ENCODE data around the gene ENTR1. TPM values are rescaled to one million over a fixed set of nuclear protein-coding genes. Genes with fewer than 3 reads are reported as not detected.

ENTR1 gene, protein sequence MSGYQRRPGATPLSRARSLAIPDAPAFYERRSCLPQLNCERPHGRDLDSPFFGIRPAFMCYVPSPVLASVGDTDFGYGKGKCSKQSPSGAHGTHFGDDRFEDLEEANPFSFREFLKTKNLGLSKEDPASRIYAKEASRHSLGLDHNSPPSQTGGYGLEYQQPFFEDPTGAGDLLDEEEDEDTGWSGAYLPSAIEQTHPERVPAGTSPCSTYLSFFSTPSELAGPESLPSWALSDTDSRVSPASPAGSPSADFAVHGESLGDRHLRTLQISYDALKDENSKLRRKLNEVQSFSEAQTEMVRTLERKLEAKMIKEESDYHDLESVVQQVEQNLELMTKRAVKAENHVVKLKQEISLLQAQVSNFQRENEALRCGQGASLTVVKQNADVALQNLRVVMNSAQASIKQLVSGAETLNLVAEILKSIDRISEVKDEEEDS
- total RNA-seq = 10 to 100 TPM; 76.4 to 77.3 TPM

DNA sequence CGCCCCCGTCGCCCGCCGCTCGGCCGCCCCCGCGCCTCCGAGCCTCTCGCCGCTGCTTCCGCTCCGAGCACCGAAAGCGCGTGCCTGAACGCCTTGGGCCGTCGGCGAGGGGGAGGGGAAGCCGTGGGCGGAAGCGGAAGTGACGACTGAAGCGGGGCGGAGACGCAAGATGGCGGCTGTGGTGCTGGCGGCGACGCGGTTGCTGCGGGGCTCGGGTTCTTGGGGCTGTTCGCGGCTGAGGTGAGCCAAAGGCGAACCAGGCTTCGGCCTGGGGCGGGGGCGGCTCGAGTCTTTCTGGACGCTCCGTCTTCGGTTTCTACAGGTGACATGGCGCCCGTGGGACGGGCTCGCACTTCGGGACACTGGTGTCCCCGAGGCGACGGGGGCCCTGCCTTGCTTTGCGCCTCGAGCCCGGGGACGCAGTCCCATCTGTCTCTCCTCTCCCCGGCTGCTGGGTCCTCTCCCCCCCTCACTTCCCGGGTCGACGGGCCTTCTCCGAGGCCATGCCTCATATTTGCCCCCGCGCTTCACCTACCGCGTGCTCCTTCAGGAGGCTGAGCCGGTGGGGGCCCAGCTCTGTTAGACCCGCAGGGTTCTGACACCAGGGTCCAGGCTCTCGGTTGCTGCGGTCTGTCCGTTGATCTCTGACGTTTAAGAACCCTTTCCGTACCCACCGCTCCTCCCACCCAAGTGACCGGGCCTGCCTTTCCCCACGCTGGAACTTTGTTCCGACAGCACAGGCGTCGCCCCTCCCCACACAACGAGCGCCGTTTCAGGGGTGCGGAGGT, at the start of gene ENTR1, which contains the start of gene PMPCA:
Gene ENTR1, minus strand, starts transcription at position 115 of the 788 bp plus-strand sequence. CDS start 217 bp downstream, outside the sequence.
Gene PMPCA, plus strand, starts transcription at position 159 of the 788 bp plus-strand sequence. Its CDS starts 11 bp downstream, at position 170.

DNA sequence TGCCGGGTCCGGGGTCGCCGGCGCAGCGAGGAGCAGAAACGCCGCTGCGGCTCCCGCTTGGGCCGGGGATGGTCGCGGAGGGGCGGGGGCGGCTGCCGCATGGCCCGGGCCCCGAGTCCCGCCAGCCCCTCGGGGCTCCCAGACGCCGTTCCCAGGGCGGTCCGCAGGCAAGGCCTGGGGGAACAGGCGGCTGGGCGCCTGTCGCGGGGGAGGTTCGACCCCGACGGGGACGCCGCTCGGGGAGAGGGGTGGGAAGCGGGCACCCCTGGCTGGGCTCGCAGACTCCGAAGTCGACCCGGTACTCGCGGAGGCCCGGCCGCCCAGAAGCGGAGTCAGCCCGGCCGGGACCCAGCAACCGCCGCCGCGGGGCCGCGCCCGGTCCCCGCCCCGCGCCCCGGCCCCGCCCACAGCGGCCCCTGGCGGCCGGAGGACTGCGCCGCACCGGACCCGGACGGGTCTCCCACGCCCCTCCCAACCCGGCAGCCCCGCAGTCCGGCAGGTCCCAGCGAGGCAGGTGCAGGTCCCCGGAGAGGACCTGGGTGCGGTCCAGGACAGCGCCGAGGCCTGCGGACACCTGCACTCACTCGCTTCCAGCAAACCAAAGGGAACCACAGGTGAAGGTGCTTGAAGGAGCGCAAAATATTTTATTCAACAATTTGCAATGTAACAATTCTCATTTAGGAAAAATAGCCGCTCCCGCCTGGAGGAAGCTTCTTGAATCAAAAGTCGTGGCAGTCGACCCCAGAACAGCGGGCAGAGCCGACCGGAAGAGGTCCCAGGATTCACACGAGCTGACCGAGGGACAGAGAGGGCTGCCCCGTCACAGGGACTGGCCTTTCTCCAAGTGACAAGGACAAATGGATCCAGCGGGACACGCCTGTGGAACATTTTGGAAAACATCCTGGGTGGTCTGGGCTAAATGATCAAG, 29.3 kb upstream of the ENTR1 start, which contains the start of gene INPP5E:
Gene INPP5E, minus strand, starts transcription at position 365 of the 928 bp plus-strand sequence. CDS start 426 bp downstream, outside the sequence.

DNA sequence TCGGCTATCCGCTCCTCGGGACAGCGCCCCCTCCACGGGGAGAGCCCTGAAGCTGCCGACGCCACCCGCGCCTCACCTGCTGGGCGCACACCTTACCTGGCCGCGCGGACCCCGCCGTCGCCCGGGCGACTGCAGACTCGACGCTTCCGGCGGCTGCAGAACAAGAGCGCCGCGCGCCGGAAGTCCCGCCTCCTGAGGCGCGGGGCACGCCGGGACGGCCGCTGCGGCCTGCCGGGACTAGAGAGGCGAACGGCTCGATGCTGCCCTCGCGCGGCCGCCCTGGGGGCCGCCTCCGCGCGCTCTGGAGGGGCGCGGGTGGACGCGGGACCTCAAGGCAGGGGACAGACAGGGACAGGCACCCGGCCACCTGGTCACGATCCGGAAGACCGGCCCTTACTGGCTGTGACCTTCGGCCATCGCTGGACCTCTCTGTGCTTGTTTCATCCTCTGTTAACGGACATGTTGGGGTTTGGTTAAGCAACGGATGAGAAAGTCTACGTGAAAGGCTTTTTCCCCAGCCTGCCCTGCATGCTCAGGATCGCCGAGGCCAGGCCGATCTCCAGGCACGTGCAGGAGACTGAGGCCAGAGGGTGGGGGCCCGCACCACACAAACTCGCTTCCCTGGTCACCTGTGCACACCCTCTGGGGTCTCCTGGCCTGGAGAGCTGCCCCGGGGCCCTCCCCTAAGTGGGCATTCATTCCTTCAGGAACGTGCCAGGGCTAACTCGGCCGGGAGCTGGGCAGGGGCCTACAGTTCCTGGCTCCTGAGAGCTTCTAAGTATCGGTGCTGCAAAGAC, 10.2 kb downstream of the ENTR1 start, which contains the start of gene SNAPC4:
Gene SNAPC4, minus strand, starts transcription at position 133 of the 797 bp plus-strand sequence. CDS start 1,742 bp downstream, outside the sequence.

DNA sequence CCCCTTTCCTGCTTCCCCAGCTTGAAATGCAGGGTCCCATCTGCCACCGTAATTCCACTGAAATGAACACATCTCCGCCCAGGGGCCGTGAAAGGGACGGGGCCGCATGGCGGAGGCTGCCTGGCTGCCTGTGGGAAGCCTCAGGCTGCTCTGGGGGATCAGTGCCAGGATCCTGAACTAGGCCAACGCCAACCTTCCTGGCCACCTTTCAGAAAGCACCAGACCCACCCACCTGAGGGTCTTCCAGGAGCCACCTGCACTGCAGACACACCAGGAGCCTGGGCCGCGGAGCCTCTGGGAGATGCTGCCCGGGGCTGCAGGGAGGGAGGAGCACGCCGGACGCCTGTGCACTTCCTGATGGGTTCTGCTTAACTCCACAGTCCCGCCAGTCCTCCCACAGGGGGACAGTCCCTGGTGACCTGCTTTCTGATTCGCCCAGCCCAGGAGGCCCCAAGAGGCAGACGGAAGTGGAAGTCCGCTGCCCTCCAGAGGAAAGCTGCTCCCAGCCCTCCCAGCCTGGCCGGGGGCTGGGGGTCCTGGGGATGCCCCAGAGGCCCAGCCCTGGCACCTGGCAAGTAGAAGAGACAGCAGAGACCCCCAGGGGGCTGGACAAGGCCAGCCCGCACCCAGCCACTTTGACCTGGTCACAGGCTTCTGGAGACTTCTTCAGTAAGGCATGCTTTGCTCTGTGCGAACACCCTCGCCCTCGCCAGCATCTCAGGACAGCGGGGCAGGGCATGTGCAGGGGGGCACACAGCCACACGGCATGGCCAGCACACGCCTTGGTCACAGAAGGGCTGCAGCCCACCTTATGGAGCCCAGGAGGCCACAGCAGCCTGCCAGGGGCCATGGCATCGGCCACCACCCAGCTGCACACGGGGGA, 36.9 kb downstream of the ENTR1 start, which contains the start of gene CARD9:
Gene CARD9, minus strand, starts transcription at position 370 of the 883 bp plus-strand sequence. CDS start 1,591 bp downstream, outside the sequence.

DNA sequence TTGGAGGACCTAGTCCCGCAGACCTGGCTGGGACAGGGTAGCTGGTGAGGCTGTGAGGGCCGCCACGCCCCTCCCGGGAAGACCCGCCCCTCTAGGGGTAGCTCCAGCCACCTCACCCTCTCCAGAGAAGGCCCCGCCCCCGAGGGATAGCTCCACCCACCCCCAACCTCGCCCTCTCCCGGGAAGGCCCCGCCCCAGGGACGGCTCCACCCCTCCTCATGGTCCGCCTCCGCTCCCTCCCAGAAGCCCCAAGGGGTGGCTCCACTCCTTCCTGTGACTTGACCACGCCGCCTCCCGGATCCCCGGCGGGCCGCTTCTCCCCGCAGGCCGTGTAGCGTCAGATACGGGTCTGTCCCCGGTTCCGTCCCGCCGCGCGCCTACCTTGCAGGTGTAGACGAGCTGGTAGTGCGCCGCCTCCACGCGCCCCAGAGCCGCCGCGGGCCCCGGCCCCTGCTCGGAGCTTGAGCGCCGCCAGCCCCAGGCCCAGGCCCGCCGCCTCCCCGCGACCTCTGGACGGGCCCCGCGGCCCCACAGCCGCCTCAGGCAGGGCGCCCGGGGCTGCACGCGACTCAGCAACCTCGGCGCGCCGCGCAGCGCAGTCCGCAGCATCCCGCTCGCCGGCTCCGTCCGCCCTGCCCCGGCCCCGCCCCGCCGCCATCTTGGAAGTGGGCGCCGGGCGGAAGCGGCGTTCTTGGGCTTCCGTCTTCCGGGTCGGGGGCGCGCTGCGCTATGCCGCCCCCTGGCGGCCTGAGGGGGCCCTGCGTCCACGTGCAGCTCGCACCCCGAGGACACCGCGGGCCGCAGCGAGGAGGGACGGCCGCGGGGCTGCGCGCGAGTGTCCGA, 47.1 kb downstream of the ENTR1 start, which contains the start of gene DNLZ:
Gene DNLZ, minus strand, starts transcription at position 639 of the 843 bp plus-strand sequence. Its CDS starts 30 bp downstream, at position 609.

Other genes starting within 250 kb of the ENTR1 start
- not detected for gene LHX3, start 205.5 kb downstream of the ENTR1 start, total RNA-seq
- gene QSOX2, start 164.8 kb downstream of the ENTR1 start, total RNA-seq = 10 to 100 TPM; 11.3 to 12.5 TPM
- gene CCDC187, start 106.5 kb downstream of the ENTR1 start, total RNA-seq = under 1 TPM in 1 of 2 experiments, not detected in 1; 0.08 TPM
- gene GPSM1, start 83.1 kb downstream of the ENTR1 start, total RNA-seq = 1 to 10 TPM; 7.0 to 7.3 TPM
- gene DNLZ, start 46.9 kb downstream of the ENTR1 start, total RNA-seq = 10 to 100 TPM; 16.8 TPM
- gene CARD9, start 36.9 kb downstream of the ENTR1 start, total RNA-seq = under 1 TPM; 0.22 to 0.35 TPM
- 10 to 100 TPM; 11.6 to 13.2 TPM for gene SNAPC4, start 10.4 kb downstream of the ENTR1 start, total RNA-seq
- 10 to 100 TPM; 51.5 to 56.2 TPM for gene PMPCA, start within 50 bp of the ENTR1 start, total RNA-seq
- gene INPP5E, start 29.2 kb upstream of the ENTR1 start, total RNA-seq = 10 to 100 TPM; 19.3 to 20.0 TPM
- 10 to 100 TPM; 57.1 to 59.0 TPM for gene SEC16A, start 72.4 kb upstream of the ENTR1 start, total RNA-seq
- 10 to 100 TPM; 66.7 to 74.8 TPM for gene NOTCH1, start 135.4 kb upstream of the ENTR1 start, total RNA-seq